Testis (tissue), 2 donors: Measurements from ENCODE around the gene RIPOR1.

Source experiments
- POLR2A ChIP-seq: fragments of 450-650 bp; IDR thresholded peaks from one replicate; pipeline ENCODE4 v1.6.1; 2017; ENCODE audit warnings: antibody characterized with exemption, mild to moderate bottlenecking, moderate library complexity
- TF ChIP-seq, protein P1 (sequence below), 3 experiments: fragments of 450-650 bp in 2 of 3; fragments of 200-600 bp in 1 of 3; sonication (generic) in 1 of 3; IDR thresholded peaks; one replicate each; pipeline ENCODE4 v1.5.1; 2016 to 2019; ENCODE audit warnings: antibody characterized with exemption in 3 of 3, mild to moderate bottlenecking in 2 of 3, moderate library complexity in 1 of 3

DNA sequence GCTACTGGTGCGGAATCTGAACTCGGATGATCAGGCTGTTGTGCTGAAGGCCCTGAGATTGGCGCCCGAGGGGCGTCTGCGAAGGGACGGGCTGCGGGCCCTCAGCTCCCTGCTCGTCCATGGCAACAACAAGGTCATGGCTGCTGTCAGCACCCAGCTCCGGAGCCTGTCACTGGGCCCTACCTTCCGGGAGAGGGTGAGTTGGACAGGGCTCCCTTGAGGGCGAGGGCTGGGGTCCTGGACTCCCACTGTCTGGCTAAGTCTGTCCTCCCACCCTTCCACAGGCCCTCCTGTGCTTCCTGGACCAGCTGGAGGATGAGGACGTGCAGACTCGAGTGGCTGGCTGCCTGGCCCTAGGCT, 17.0 kb downstream of the RIPOR1 start:
- TF ChIP-seq, protein P1, sequence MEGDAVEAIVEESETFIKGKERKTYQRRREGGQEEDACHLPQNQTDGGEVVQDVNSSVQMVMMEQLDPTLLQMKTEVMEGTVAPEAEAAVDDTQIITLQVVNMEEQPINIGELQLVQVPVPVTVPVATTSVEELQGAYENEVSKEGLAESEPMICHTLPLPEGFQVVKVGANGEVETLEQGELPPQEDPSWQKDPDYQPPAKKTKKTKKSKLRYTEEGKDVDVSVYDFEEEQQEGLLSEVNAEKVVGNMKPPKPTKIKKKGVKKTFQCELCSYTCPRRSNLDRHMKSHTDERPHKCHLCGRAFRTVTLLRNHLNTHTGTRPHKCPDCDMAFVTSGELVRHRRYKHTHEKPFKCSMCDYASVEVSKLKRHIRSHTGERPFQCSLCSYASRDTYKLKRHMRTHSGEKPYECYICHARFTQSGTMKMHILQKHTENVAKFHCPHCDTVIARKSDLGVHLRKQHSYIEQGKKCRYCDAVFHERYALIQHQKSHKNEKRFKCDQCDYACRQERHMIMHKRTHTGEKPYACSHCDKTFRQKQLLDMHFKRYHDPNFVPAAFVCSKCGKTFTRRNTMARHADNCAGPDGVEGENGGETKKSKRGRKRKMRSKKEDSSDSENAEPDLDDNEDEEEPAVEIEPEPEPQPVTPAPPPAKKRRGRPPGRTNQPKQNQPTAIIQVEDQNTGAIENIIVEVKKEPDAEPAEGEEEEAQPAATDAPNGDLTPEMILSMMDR (IDR thresholded peaks at IDR 0.05), result no peak
- TF ChIP-seq POLR2A, result no peak
